C4-2B (cell line): ENCODE results near the gene MEGF11.

Source experiments
- H3K27ac ChIP-seq: fragments of 450-650 bp; 2 replicates; pipeline ENCODE4 v1.5.1; 2017
- CTCF ChIP-seq: fragments of 450-650 bp; conservative IDR thresholded peaks from 2 replicates; pipeline ENCODE4 v1.5.1; 2017; ENCODE audit warnings: mild to moderate bottlenecking
- ZFX ChIP-seq: fragments of 450-650 bp; IDR thresholded peaks from 2 replicates; pipeline ENCODE4 v1.6.1; 2017

Gene MEGF11

GRCh38 chr15:65945616-65946015 is 307.9 kb downstream of the MEGF11 start:
- H3K27ac ChIP-seq, result no peak overlapping the region
- TF ChIP-seq CTCF, result no peak
- TF ChIP-seq ZFX, result no peak

- no peak for TF ChIP-seq ZFX
- no peak for TF ChIP-seq CTCF
- H3K27ac ChIP-seq, result no peak overlapping the region
These were observed 309.1 kb downstream of the MEGF11 start for GRCh38 chr15:65944404-65944803.

GRCh38 chr15:65942436-65942835 is 311.1 kb downstream of the MEGF11 start:
- H3K27ac ChIP-seq, result no peak overlapping the region
- TF ChIP-seq ZFX (no peak), CTCF (no peak)

- TF ChIP-seq ZFX (no peak), CTCF (no peak)
- H3K27ac ChIP-seq, result no peak overlapping the region
These were observed 313.0 kb downstream of the MEGF11 start for GRCh38 chr15:65940618-65940909.

GRCh38 chr15:65939901-65940617 is 313.5 kb downstream of the MEGF11 start:
- H3K27ac ChIP-seq, result no peak overlapping the region
- TF ChIP-seq CTCF, result no peak
- no peak for TF ChIP-seq ZFX

GRCh38 chr15:65938604-65939003 is 314.9 kb downstream of the MEGF11 start:
- no peak overlapping the region for H3K27ac ChIP-seq
- TF ChIP-seq CTCF (no peak), ZFX (no peak)

GRCh38 chr15:65937476-65937875 is 316.1 kb downstream of the MEGF11 start:
- TF ChIP-seq CTCF (no peak), ZFX (no peak)
- H3K27ac ChIP-seq, result no peak overlapping the region
